GM19372 (cell line): Measurements from ENCODE around the gene APBB1IP.
A peak's percentile ranks its signal among the peaks of the same experiment; 100 is the strongest.
"Not testable (repeated sequence)": the region's sequence is repeated elsewhere in the genome, so short reads cannot be mapped to it uniquely, and the experiment has no call there.

ENCODE experiments used
- ATAC-seq: cut with Tn5 transposase; IDR thresholded peaks from one replicate; pipeline ENCODE4 v1.9.1; 2021; ENCODE audit warnings: mild to moderate bottlenecking, low read depth, moderate library complexity; ENCODE audit not compliant: unreplicated experiment

The APBB1IP gene

DNA sequence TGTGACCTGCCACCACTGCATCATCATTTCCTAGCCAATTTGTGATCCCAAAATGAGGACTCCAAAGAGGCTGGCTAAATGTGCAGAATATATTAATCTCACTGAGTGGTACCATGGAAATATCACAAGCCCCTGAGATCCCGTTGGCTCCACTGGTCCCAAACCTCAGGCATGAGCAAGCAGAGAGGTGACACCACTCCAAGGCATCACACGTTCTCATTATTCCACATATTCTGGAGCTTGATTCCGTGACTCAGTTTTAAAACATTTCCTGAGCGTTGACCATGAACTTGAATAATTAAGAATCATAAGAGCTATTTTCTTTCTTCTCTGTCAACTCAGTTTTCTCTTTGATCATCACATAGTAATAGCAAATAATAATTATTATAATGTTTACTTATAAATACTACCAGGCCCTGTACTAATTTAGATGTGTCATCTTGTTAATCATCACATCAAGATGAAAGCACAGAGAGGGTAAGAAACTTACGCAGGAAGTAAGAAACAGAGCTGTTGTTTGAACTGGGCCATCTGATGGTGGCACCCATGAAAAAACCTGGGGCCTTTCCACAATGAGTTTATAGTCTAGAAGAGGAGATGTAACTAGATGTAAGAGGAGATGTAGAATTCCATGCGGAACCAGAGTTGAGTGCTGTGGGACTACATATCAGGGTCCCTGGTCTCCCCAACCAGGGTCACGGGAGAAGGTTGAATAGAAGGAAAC lies 3.5 kb downstream of the APBB1IP start:
- no peak for ATAC-seq

DNA sequence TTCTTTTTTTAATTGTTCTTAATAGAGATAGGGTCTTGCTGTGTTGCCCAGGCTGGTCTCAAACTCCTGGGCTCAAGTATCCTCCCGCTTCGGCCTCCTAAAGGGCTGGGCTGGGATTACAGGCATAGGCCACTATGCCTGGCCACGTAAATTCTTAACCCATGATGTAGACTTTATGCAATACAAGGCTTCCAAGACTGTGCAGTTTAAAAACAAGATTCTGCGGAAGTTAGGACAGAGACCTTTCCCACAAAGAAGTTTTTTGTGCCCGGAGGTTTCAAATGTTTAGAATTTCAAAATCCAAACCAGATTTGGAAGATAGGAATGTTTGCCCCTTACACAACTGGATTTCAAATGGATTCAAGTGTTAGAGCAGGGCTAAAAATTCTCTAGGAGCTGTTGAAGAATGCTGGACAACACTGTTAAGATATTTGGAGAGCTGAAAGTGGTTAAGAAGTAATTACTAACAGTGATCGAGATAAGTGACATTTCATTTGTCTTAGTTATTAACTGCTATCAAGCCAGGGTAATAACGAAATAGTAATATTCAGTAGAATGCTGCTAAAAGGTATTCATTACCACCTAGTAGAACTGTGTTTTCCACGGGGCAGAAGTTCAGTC lies 7.4 kb downstream of the APBB1IP start:
- no peak for ATAC-seq

DNA sequence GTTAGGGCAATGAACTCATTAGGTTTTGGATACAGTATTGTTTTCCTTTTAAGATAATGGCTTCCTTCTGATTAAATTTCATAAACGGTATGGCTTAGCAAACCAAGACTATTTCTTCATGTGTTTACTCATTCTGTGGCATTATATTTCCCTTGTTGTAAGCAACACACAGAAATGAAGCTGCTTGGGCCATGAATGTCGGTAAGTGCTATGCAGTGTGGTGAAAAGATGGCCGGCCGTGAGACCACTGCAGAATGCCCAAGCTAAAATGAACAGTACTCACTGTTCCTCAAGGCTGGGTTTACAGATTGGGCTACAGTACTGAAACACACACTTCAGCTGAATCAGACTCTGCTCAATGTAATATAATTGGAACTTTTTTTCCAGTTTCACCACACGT lies 8.1 kb downstream of the APBB1IP start:
- ATAC-seq = no peak

GRCh38 chr10:26448292-26448691 lies 10.2 kb downstream of the APBB1IP start:
- ATAC-seq = peak; percentile 46

- peak; percentile 91 for ATAC-seq
Observed at GRCh38 chr10:26448706-26449435, 10.7 kb downstream of the APBB1IP start.

DNA sequence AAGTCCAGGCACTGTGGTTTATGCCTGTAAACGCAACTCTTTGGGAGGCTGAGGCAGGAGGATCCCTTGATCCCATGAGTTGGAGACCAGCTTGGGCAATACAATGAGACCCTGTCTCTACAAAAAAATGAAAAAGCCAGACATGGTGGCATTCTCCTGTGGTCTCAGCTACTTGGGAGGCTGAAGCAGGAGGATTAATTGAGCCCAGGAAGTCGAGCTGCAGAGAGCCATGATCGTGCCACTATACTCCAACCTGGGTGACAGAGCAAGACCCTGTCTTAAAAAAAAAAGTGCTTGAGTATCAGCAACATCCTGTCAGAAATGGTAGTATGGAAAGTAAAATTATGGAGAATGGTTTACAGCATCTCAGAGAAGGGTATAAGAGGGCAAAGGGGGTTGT lies 11.6 kb downstream of the APBB1IP start:
- ATAC-seq = no peak

DNA sequence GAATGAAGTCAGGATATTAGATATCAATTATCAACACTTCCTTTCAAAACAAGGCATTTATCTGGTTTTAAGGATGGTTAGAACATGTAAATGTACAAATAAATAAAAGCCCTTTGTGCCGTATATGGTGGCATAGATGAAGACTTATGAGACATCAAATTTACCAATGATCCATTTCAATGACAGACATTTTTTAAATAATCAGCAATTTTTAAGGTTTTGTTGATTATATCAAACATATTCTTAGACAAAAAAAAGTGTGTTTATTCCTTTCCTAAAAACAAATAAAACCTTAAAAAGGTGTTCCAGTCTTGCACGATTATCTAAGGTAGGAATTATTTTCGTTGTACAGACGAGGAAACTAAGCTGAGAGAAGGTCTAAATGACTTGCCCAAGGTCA lies 13.8 kb downstream of the APBB1IP start:
- ATAC-seq = no peak

- ATAC-seq = no peak
Observed at GRCh38 chr10:26453850-26454249, 15.7 kb downstream of the APBB1IP start.

DNA sequence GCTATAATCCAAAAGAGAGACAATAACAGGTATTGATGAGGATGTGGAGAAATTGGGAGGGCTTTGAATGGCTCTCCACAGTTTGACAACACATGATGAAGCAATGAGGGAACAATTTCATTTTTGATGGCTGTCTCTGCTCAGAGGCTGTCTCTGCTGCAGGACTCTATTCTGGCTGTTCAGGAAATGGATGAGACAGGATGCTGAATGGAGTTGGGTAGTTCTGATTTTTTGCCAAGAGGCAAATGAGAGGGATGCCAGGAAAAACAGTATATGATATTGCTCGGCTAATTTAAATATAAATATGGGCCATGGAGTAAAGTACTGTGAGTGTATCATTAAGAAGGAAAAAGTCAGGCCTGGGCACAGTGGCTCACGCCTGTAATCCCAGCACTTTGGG lies 16.8 kb downstream of the APBB1IP start:
- no peak for ATAC-seq

DNA sequence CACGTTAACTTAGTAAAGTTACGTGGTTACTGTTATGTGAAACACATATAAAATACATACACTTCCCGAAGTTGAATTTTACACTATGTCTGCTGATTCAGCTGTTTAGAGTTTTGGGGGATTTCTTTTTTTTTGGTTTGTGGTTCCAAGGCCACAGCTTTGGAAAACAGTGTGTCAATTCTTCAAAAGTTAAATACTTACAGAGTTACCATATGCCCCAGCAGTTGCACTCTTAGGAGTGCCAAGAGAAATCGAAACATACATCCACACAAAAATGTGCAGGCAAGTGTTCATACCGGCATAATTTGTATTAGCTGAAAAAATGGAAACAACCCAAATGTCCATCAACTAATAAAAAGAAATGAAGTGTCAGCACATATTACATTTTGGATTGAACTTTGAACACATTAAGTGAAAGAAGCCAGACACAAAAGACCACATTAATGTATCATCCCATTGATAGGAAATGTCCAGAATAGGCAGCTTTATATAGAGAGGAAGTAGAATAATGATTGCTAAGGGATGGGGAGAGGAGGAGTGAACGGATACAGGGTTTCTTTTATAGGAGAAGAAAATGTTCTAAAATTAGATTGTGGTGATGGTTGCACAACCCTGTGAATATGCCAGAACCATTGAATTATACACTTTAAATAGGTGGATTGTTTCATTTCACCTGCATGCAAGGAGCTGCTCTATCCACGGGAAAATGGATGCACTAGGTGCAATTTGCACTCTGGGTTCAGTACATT lies 17.6 kb downstream of the APBB1IP start:
- ATAC-seq = no peak

DNA sequence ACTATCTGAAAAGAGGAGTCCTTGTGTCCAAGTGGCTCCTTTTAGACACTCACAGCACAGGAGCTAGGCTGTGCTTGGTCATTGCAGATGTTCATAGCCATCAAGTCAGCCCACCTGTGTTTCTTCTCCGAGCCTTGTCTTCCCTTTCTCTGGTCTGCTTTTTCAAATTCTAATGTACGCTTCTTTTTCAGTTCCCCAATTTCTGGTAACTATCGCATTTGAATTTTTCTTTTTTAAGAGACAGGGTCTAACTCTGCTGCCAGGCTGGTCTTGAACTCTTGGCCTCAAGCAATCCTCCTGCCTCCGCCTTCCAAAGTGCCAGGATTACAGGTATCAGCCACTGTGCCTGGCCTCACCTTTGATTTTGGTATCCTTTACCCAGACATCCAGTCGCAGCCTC lies 18.9 kb downstream of the APBB1IP start:
- ATAC-seq = peak; percentile 95

GRCh38 chr10:26460736-26461135 lies 22.6 kb downstream of the APBB1IP start:
- ATAC-seq = no peak

GRCh38 chr10:26463986-26464385 lies 25.8 kb downstream of the APBB1IP start:
- ATAC-seq = no peak

DNA sequence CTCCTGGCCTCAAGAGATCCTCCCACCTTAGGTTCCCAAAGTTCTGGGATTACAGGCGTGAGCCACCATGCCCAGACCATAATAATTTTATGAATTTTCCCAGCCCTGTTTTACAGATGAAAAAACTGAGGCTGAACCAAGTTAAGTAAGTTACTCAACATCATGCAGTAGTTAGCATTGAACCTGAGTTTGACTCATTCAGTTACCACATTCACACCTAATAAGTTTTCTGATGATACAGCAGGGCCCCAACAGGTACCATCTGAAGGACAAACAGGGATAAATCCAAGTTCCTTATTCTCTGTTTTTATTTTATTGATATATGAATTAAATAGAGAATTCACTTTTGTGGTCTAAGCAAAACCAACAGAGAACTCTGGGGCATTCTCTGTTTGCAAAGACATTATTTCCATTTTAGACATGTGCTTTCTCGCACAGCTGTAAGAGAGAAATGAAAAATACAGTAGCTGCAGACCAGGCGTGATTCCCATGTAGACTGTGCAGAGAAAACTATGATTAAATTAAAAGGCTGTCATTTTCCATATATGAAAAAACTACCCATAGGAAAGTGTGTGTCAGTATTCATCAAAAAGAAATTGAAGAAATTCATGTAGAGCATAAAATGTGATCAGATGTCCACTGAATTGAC lies 26.6 kb downstream of the APBB1IP start:
- no peak for ATAC-seq

DNA sequence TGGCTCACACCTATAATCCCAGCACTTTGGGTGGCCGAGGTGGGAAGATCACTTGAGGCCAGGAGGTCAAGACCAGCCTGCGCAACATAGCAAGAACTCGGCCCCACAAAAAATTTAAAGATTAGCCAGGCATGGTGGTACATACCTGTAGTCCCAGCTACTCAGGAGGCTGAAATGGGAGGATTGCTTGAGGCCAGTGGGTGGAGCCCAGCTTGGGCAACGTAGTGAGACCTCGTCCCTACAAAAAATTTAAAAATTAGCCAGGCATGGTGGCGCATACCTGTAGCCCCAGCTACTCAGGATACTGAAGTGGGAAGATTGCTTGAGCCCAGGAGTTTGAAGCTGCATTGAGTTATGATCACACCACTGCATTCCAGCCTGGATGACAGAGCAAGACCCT lies 28.4 kb downstream of the APBB1IP start:
- ATAC-seq = not testable (repeated sequence)

- no peak for ATAC-seq
Observed at GRCh38 chr10:26467639-26468038, 29.5 kb downstream of the APBB1IP start.

- no peak for ATAC-seq
Observed at GRCh38 chr10:26468291-26468690, 30.1 kb downstream of the APBB1IP start.

DNA sequence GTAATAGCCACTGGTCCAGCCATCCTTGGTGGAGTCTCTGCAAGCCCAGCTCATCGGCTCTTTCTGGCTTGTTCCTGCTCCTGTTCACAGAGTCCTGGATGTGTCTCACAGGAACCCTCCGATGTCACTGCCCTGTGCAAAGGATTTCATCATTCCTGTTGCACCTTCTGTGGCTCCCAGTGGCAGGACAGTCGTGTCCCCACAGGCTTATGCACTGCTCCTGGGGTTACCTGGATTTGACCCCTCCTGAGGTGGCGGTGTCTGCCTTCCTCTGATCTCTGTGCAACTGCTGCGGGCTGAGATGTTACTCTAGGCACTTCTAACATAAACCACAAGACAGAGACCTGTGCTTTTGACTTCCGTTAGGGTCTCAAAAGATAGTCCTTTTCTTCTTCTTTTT lies 30.6 kb downstream of the APBB1IP start:
- peak; percentile 45 for ATAC-seq

DNA sequence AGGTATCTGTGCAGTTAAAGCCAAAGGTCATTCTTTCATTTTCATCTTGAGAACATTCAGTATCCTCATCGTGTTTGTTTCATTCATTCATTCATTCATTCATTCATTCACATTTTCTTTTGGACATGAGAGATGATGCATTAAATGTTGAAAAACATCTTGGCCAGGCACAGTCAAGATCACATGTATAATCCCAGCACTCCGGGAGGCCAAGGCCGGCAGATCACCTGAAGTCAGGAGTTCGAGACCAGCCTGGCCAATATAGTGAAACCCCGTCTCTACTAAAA lies 34.3 kb downstream of the APBB1IP start:
- no peak for ATAC-seq

DNA sequence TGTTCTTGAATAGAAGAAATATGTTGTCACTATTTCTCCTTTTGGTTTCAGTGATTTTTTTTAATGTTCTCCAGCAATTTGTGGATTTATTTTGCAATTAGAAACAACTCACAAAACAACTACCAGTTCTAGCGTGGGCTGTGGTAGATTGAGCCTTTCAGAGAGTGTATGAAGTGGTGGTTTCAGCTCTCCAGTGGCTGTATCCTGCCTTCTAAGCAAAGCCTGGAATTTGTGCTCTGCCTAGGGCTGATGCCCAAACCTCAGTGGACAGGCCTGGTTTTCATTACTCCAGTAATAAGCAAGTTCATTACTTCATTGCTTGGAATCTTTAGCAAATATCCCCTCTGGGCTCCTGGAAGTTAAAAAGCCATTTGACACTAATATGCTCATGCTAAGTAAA lies 35.9 kb downstream of the APBB1IP start:
- no peak for ATAC-seq

DNA sequence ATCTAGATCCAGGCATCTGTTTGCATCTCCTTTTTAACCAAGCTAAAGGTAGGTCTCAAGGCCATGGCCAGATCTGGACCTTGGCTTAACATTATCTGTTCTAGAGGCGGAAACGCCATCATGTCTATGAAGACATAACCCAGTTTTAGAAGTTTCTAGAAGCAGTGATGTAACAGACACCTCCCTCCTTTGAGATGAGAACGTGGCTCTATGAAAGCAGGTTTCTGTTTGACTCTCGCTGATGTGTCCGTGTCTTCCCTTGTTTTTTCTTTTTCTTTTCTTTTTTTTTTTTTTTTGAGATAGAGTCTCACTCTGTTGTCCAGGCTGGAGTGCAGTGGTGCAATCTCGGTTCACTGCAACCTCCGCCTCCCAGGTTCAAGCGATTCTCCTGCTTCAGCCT lies 36.7 kb downstream of the APBB1IP start:
- not testable (repeated sequence) for ATAC-seq
